ENCODE measurements around the gene GRAMD2A. TPM values are rescaled to one million over a fixed set of nuclear protein-coding genes. Genes with fewer than 3 reads are reported as not detected.

GRAMD2A gene
- polyA plus RNA-seq (2013, experiment 1 of 2) = 0.44 TPM
- 0.31 TPM for polyA plus RNA-seq (2013, experiment 2 of 2)

DNA sequence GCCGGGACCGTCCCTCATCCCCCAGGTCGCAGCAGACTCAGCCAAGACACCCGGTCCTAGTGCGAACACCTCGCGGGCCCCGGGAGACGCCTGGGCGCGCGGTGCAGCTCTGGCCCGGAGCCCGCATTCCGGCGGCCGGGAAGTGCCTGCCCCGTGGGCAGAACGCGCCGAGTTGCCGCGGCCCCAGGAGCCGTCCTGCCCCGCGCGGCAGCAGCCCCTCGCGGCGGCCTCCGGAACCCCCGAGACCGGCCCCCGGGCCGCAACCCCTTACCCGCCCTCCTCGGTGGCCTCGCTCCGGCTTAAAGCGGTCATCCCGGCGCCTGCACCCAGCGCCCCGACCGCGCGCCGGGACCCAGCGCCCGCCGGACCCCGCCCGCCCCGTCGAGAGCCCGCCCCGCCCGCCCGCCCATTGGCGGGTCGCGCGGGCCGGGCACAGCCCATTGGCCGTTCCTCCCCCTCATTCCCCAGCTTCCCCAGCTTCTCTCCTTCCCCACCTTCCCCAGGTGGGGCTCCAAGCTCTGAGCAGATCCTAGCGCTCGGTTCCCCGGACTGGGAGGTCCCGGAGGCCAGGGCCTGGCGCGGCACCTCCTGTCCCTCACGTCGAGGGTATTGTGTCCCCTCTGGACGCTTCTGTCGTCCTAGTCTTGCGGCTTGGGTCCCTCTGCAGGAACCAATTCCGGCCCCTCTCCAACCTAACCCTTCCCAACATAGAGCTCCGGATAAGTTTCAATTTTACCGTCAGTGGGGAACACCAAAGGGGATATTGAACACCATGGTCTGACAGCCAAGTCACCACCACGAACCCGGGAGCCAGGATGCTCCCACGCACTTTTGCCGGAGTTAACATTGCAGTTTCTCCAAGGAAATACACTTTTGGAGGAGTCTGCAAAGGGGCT lies at the start of gene GRAMD2A:
Gene GRAMD2A (minus strand): TSS at position 328 of the 896 bp plus-strand sequence.
- Histone ChIP-seq H2AK5ac (ENCODE audit: low read length) (no peak within 1 kb of the TSS), H2BK120ac (ENCODE audit: low read depth, low read length) (no peak within 1 kb of the TSS), H3K27ac (ENCODE audit: low read depth, low read length) (no peak within 1 kb of the TSS), H3K18ac (ENCODE audit: low read length) (peak within 1 kb of the TSS; percentile 35), H2BK5ac (ENCODE audit: low read length) (no peak within 1 kb of the TSS), H3K56ac (ENCODE audit: low read length) (peak within 1 kb of the TSS; percentile 83), H3K4me1 (ENCODE audit: control insufficient read depth, low read depth, low read length) (no peaks in the 10 kb centered on the region), H4K8ac (ENCODE audit: low read depth, low read length) (no peak within 1 kb of the TSS), H3K23ac (ENCODE audit: low read length) (peak within 1 kb of the TSS; percentile 6), H3K4me2 (ENCODE audit: low read length) (peak within 1 kb of the TSS; percentile 60), H3K79me2 (ENCODE audit: control insufficient read depth, insufficient read depth, low read length) (no peaks in the 10 kb centered on the region), H3K27me3 (ENCODE audit: insufficient read depth, low read length, poor library complexity) (no peaks in the 10 kb centered on the region), H3K4ac (ENCODE audit: low read depth, low read length) (no peak within 1 kb of the TSS), H3K9ac (ENCODE audit: low read length) (peak within 1 kb of the TSS; percentile 65), H2BK15ac (replicated peaks; ENCODE audit: low read depth) (no peak within 1 kb of the TSS), H3K36me3 (ENCODE audit: control insufficient read depth, insufficient read depth, low read length) (peaks cover 28% of the 10 kb centered on the region), H4K5ac (ENCODE audit: low read length) (no peak within 1 kb of the TSS), H3K4me3 (ENCODE audit: low read length) (peak within 1 kb of the TSS; percentile 28), H3K79me1 (ENCODE audit: low read length) (no peaks in the 10 kb centered on the region)
- WGBS (ENCODE audit: extremely low coverage, insufficient coverage, low lambda C conversion rate) = no CpG with 5 or more reads among the region's 83 CpGs
- peak; percentile 88 for DNase-seq

DNA sequence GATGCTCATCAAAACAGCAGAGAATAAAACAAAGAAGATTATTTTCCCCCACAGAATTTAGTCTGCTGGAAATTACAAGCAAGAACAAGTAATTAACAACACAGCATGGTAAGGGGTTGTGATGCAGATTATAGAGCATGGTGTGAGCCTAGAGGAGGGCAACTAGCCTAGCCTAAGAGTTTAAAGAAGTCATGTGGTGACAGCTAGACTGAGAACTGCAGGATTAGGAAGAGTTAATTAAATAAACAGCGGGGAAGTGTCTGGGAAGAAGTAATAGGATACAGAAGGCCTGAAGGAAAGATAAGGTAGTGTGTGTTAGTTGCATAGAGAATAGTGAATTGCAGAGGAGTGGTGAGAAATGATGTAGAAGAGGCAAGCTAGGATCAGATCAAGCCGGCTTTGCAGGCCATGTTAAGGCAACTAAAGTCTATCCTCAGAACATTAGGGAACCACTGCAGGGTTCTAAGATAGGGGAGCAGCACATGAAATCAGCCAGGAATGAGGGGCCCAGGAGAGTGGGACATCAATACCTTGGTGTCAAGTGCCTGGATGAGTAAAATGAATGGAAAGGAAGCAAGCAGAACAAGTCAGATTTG lies 45.3 kb upstream of the GRAMD2A start:
- H3K4ac ChIP-seq (ENCODE audit: low read depth, low read length) = no peak overlapping the region
- H2BK120ac ChIP-seq (ENCODE audit: low read depth, low read length) = no peak overlapping the region
- H2BK5ac ChIP-seq (ENCODE audit: low read length) = peak overlapping the region; percentile 94
- peak; percentile 98 for DNase-seq
- H4K5ac ChIP-seq (ENCODE audit: low read length) = no peak overlapping the region
- H3K79me2 ChIP-seq (ENCODE audit: control insufficient read depth, insufficient read depth, low read length) = no peaks in the 10 kb centered on the region
- H2AK5ac ChIP-seq (ENCODE audit: low read length) = no peak overlapping the region
- no peak overlapping the region for H3K4me2 ChIP-seq (ENCODE audit: low read length)
- no peaks in the 10 kb centered on the region for H3K36me3 ChIP-seq (ENCODE audit: control insufficient read depth, insufficient read depth, low read length)
- H3K27ac ChIP-seq (ENCODE audit: low read depth, low read length) = peak overlapping the region; percentile 92
- H2BK15ac ChIP-seq (replicated peaks; ENCODE audit: low read depth) = no peak overlapping the region
- H3K4me3 ChIP-seq (ENCODE audit: low read length) = no peak overlapping the region
- H3K56ac ChIP-seq (ENCODE audit: low read length) = no peak overlapping the region
- H4K8ac ChIP-seq (ENCODE audit: low read depth, low read length) = no peak overlapping the region
- WGBS (ENCODE audit: extremely low coverage, insufficient coverage, low lambda C conversion rate) = no CpG with 5 or more reads among the region's 2 CpGs
- H3K27me3 ChIP-seq (ENCODE audit: insufficient read depth, low read length, poor library complexity) = no peaks in the 10 kb centered on the region
- H3K9ac ChIP-seq (ENCODE audit: low read length) = no peak overlapping the region
- peaks cover 23% of the 10 kb centered on the region for H3K4me1 ChIP-seq (ENCODE audit: control insufficient read depth, low read depth, low read length)
- no peaks in the 10 kb centered on the region for H3K79me1 ChIP-seq (ENCODE audit: low read length)
- H3K18ac ChIP-seq (ENCODE audit: low read length) = no peak overlapping the region
- no peak overlapping the region for H3K23ac ChIP-seq (ENCODE audit: low read length)

DNA sequence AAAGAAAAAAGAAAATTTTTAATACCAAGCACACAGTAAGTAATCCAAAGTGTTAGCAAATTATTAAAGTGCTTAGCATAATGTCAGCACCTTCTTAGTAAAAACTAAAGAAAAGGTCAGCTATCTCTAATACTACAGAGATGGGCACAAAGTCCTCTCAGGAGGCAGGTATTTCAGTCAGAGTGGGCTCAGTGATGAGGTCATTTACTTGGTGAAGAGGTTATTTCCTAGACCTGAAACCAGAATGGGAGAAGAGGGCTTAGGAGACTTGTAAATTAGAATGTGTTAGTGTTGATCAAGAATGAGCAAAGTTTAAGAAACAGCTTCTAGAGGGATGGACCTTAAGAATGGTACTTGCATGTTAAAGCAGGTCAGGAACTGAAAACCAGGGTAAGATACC lies 42.1 kb upstream of the GRAMD2A start:
- no peak overlapping the region for H4K5ac ChIP-seq (ENCODE audit: low read length)
- no peak overlapping the region for H3K4me3 ChIP-seq (ENCODE audit: low read length)
- H4K8ac ChIP-seq (ENCODE audit: low read depth, low read length) = no peak overlapping the region
- H2BK5ac ChIP-seq (ENCODE audit: low read length) = no peak overlapping the region
- H2BK120ac ChIP-seq (ENCODE audit: low read depth, low read length) = no peak overlapping the region
- no peaks in the 10 kb centered on the region for H3K79me1 ChIP-seq (ENCODE audit: low read length)
- no peak overlapping the region for H3K4ac ChIP-seq (ENCODE audit: low read depth, low read length)
- H3K9ac ChIP-seq (ENCODE audit: low read length) = no peak overlapping the region
- no peaks in the 10 kb centered on the region for H3K79me2 ChIP-seq (ENCODE audit: control insufficient read depth, insufficient read depth, low read length)
- no peaks in the 10 kb centered on the region for H3K36me3 ChIP-seq (ENCODE audit: control insufficient read depth, insufficient read depth, low read length)
- H2BK15ac ChIP-seq (replicated peaks; ENCODE audit: low read depth) = peak overlapping the region; percentile 9
- H3K4me2 ChIP-seq (ENCODE audit: low read length) = no peak overlapping the region
- H3K18ac ChIP-seq (ENCODE audit: low read length) = no peak overlapping the region
- no peak overlapping the region for H3K23ac ChIP-seq (ENCODE audit: low read length)
- no peak overlapping the region for H3K27ac ChIP-seq (ENCODE audit: low read depth, low read length)
- no peak overlapping the region for H2AK5ac ChIP-seq (ENCODE audit: low read length)
- H3K56ac ChIP-seq (ENCODE audit: low read length) = no peak overlapping the region
- H3K27me3 ChIP-seq (ENCODE audit: insufficient read depth, low read length, poor library complexity) = no peaks in the 10 kb centered on the region
- peaks cover 32% of the 10 kb centered on the region for H3K4me1 ChIP-seq (ENCODE audit: control insufficient read depth, low read depth, low read length)
- no peak for DNase-seq

DNA sequence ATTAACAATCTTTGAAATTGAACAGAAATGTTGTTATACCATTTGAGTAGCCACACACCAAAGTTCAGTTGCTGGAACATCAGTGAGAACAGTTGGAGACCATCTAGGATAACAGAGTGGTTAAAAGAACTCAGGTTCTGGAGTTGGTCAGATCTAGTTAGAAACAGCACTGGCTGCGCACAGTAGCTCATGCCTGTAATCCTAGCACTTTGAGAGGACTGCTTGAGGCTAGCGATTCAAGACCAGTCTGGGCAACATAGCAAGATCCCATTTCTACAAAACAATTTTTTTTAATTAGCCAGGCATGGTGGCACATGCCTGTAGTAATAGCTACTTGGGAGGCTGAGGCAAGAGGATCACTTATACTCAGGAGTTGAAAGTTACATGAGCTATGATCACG lies 41.0 kb upstream of the GRAMD2A start:
- H3K23ac ChIP-seq (ENCODE audit: low read length) = no peak overlapping the region
- H4K5ac ChIP-seq (ENCODE audit: low read length) = no peak overlapping the region
- no peak overlapping the region for H3K9ac ChIP-seq (ENCODE audit: low read length)
- no peak overlapping the region for H3K4me3 ChIP-seq (ENCODE audit: low read length)
- no peak overlapping the region for H3K56ac ChIP-seq (ENCODE audit: low read length)
- WGBS (ENCODE audit: extremely low coverage, insufficient coverage, low lambda C conversion rate) = no CpG with 5 or more reads among the region's 3 CpGs
- no peaks in the 10 kb centered on the region for H3K79me1 ChIP-seq (ENCODE audit: low read length)
- H3K4ac ChIP-seq (ENCODE audit: low read depth, low read length) = no peak overlapping the region
- peaks cover 23% of the 10 kb centered on the region for H3K4me1 ChIP-seq (ENCODE audit: control insufficient read depth, low read depth, low read length)
- peak overlapping the region; percentile 53 for H3K18ac ChIP-seq (ENCODE audit: low read length)
- no peak for DNase-seq
- no peaks in the 10 kb centered on the region for H3K36me3 ChIP-seq (ENCODE audit: control insufficient read depth, insufficient read depth, low read length)
- no peak overlapping the region for H4K8ac ChIP-seq (ENCODE audit: low read depth, low read length)
- no peak overlapping the region for H2BK5ac ChIP-seq (ENCODE audit: low read length)
- no peak overlapping the region for H3K4me2 ChIP-seq (ENCODE audit: low read length)
- no peaks in the 10 kb centered on the region for H3K79me2 ChIP-seq (ENCODE audit: control insufficient read depth, insufficient read depth, low read length)
- peak overlapping the region; percentile 56 for H2BK120ac ChIP-seq (ENCODE audit: low read depth, low read length)
- H2BK15ac ChIP-seq (replicated peaks; ENCODE audit: low read depth) = no peak overlapping the region
- no peaks in the 10 kb centered on the region for H3K27me3 ChIP-seq (ENCODE audit: insufficient read depth, low read length, poor library complexity)
- no peak overlapping the region for H2AK5ac ChIP-seq (ENCODE audit: low read length)
- no peak overlapping the region for H3K27ac ChIP-seq (ENCODE audit: low read depth, low read length)

DNA sequence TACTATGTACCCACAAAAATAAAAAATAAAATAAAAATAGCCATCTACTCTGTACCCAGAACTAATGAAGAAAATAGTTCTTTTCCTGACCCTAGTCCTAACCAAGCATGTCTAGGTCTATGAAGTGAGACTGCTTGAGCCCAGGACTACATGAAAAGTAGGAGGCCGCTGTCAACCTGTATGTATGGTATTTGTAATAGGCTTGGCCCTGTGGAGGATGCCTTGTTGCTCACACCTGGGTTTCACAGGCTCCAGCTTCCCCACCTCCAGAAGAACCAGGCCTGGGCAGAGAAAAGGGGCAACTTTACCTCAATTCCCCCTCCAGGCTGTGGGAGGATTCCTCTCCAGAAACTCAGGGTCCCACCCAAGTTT lies 40.3 kb upstream of the GRAMD2A start:
- DNase-seq = peak; percentile 45
- Histone ChIP-seq H4K8ac (ENCODE audit: low read depth, low read length) (no peak overlapping the region), H3K56ac (ENCODE audit: low read length) (peak overlapping the region; percentile 84), H3K79me2 (ENCODE audit: control insufficient read depth, insufficient read depth, low read length) (no peaks in the 10 kb centered on the region), H3K79me1 (ENCODE audit: low read length) (no peaks in the 10 kb centered on the region), H3K23ac (ENCODE audit: low read length) (no peak overlapping the region), H3K36me3 (ENCODE audit: control insufficient read depth, insufficient read depth, low read length) (no peaks in the 10 kb centered on the region), H3K18ac (ENCODE audit: low read length) (peak overlapping the region; percentile 88), H4K5ac (ENCODE audit: low read length) (no peak overlapping the region), H3K27me3 (ENCODE audit: insufficient read depth, low read length, poor library complexity) (no peaks in the 10 kb centered on the region), H2BK15ac (replicated peaks; ENCODE audit: low read depth) (no peak overlapping the region), H2BK120ac (ENCODE audit: low read depth, low read length) (peak overlapping the region; percentile 98), H2AK5ac (ENCODE audit: low read length) (no peak overlapping the region), H3K4me1 (ENCODE audit: control insufficient read depth, low read depth, low read length) (peaks cover 23% of the 10 kb centered on the region), H2BK5ac (ENCODE audit: low read length) (peak overlapping the region; percentile 98), H3K27ac (ENCODE audit: low read depth, low read length) (peak overlapping the region; percentile 26), H3K4me2 (ENCODE audit: low read length) (no peak overlapping the region), H3K9ac (ENCODE audit: low read length) (peak overlapping the region; percentile 48), H3K4me3 (ENCODE audit: low read length) (no peak overlapping the region), H3K4ac (ENCODE audit: low read depth, low read length) (peak overlapping the region; percentile 99)
- no CpG with 5 or more reads among the region's 1 CpG for WGBS (ENCODE audit: extremely low coverage, insufficient coverage, low lambda C conversion rate)
